GM13977 (cell line): Measurements from ENCODE around the gene YIPF2.

Experiments used
- DNase-seq: peaks from one replicate; pipeline ENCODE4 v3.0.0; 2012; ENCODE audit warnings: low spot score
- in situ Hi-C: fragments of 300-500 bp; cut with MboI; formaldehyde crosslinking; loops from one replicate; pipeline ENCODE4 v1.12.0; 2022; ENCODE audit warnings: low sequenced_read_pairs, low pct_unique_long_range_greater_than_20kb, mixed read lengths, inconsistent platforms; ENCODE audit not compliant: unreplicated experiment
- TF ChIP-seq, protein P1 (sequence below): IDR thresholded peaks from 2 replicates; pipeline ENCODE4 v1.5.1; 2012; ENCODE audit warnings: mild to moderate bottlenecking, control low read depth; ENCODE audit not compliant: insufficient read depth; ENCODE audit errors: extremely low read depth, missing control alignments

Gene YIPF2

GRCh38 chr19:10907925-10908324 is 20.5 kb downstream of the YIPF2 start:
- in situ Hi-C loops = no loop called here
- TF ChIP-seq, protein P1, sequence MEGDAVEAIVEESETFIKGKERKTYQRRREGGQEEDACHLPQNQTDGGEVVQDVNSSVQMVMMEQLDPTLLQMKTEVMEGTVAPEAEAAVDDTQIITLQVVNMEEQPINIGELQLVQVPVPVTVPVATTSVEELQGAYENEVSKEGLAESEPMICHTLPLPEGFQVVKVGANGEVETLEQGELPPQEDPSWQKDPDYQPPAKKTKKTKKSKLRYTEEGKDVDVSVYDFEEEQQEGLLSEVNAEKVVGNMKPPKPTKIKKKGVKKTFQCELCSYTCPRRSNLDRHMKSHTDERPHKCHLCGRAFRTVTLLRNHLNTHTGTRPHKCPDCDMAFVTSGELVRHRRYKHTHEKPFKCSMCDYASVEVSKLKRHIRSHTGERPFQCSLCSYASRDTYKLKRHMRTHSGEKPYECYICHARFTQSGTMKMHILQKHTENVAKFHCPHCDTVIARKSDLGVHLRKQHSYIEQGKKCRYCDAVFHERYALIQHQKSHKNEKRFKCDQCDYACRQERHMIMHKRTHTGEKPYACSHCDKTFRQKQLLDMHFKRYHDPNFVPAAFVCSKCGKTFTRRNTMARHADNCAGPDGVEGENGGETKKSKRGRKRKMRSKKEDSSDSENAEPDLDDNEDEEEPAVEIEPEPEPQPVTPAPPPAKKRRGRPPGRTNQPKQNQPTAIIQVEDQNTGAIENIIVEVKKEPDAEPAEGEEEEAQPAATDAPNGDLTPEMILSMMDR = no peak

GRCh38 chr19:10899151-10899653 is 29.2 kb downstream of the YIPF2 start:
- in situ Hi-C loops = no loop called here
- TF ChIP-seq, protein P1 = no peak
- DNase-seq = no peak

More at GRCh38 chr19:10907925-10908324, 20.5 kb downstream of the YIPF2 start:
- DNase-seq = no peak

DNA sequence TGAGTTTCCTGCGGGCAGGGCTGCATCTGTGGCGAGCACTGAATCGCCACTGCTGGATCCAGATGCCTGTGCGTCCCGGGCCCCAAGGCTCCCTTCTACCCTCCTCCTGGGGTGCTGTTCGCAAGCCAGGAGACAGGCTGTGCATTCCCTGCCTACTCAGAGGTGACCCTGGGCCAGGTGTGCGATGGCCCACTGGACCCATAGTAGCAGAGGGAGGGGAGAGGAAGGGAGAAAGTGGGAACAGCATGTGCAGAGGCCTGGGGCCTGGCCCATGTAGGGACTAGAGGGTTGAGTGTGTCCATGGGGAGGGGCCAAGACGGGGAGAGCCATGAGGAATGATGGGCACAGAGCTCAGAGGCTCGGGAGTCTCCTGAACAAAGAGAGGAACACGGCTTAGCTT is 29.8 kb downstream of the YIPF2 start:
- in situ Hi-C loops = no loop called here
- TF ChIP-seq, protein P1 = no peak
- DNase-seq = no peak

DNA sequence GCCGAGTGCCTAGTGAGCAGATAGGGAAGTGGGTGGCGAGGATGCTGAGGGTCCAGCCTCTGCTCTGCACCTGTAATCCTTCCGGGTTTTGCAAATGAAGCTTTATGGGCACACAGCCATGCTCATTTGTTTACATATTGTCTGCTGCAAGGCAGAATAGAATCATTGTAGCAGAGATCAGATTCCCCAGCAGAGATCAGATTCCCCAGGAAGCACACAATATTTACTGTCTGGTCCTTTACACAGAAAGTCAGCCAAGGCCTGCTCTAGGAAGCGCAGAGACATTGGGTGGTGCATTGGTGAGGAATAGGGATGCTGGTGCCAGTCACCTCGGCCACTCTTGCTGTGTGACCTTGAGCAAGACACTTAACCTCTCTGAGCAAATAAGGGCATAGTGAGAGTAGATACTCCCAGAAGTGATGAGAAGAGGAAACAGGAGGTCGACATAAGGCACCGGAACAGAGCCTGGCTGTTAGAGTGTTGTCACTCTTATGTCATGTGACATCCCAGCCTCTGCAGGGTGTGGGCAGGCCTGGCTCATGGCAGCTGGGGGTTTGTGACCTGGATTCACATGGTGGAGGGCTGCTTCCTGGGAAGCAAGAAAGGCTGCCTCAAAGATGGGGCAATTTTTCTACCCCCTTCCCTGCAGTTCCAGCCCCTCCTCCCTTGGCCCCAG is 31.4 kb downstream of the YIPF2 start:
- TF ChIP-seq, protein P1 = no peak
- in situ Hi-C loops = no loop called here
- DNase-seq = no peak

GRCh38 chr19:10895920-10896319 is 32.5 kb downstream of the YIPF2 start:
- DNase-seq = no peak
- TF ChIP-seq, protein P1 = no peak
- in situ Hi-C loops = no loop called here

DNA sequence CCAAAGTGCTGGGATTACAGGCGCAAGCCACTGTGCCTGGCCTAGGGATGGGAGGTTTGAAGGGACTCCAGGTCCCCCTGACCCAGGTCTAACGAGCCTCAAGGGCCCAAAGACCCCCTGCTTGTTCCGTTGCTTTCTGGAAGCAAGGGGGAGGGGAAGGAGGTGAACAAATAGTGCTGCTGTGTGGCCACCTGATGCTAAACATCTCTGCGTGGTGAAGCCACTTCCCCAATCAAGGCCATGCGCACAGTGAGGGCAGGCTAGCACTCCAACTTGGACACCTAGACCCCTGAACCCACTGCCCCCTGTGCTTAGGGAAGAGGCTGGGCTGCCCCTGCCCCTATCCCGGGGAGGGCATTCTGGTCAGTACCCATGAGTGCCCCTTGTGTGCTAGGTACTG is 33.1 kb downstream of the YIPF2 start:
- TF ChIP-seq, protein P1 = no peak
- in situ Hi-C loops = no loop called here
- DNase-seq = no peak
